Panc1 (cell line): ENCODE results near the gene RARB. TPM values are rescaled to one million over a fixed set of nuclear protein-coding genes. Genes with fewer than 3 reads are reported as not detected.

Experiments
- ATAC-seq: fragments of 200-7000 bp; cut with Tn5 transposase; 2 replicates; pipeline ENCODE4 v1.9.1; 2020; ENCODE audit warnings: mild to moderate bottlenecking, moderate library complexity
- BruUV-seq: library from RNA; stranded (reverse); fragments of 400-500 nt; replicated peaks from 2 replicates; lab custom pipeline; 2021; lab: Mats Ljungman, UMichigan
- CTCF ChIA-PET: fragments of 300-600 bp; sonication (Branson Sonifier 250); formaldehyde crosslinking; loops from one replicate; lab custom pipeline; 2022; ENCODE audit warnings: antibody characterized with exemption; lab: Charles Lee
- POLR2A ChIA-PET: fragments of 300-600 bp; sonication (Branson Sonifier 250); formaldehyde crosslinking; loops from one replicate; lab custom pipeline; 2022; ENCODE audit warnings: antibody characterized with exemption; lab: Charles Lee
- DNase-seq: peaks from one replicate; pipeline ENCODE4 v3.0.0-alpha.2; 2010; ENCODE audit warnings: low read depth, low spot score
- H3K27ac ChIP-seq: 2 replicates; pipeline ENCODE4 v1.5.1; 2011; ENCODE audit warnings: mild to moderate bottlenecking, low read length, inconsistent platforms
- H3K27me3 ChIP-seq: fragments of 200-500 bp; sonication (Bioruptor generic); 2 replicates; pipeline ENCODE4 v1.6.0; 2014; ENCODE audit warnings: low read length, inconsistent platforms; ENCODE audit not compliant: control insufficient read depth, insufficient read depth
- H3K36me3 ChIP-seq: fragments of 200-500 bp; sonication (Bioruptor generic); 2 replicates; pipeline ENCODE4 v1.5.1; 2014; ENCODE audit warnings: inconsistent platforms, mild to moderate bottlenecking, low read length, moderate library complexity; ENCODE audit not compliant: control insufficient read depth, insufficient read depth
- H3K4me1 ChIP-seq: 2 replicates; pipeline ENCODE4 v1.5.1; 2011; ENCODE audit warnings: inconsistent platforms, mild to moderate bottlenecking, low read length, moderate library complexity; ENCODE audit not compliant: control insufficient read depth, insufficient read depth
- H3K4me3 ChIP-seq, 2 experiments: 2 replicates each; pipeline ENCODE4 v1.5.1; 2011 to 2012; ENCODE audit warnings: low read depth in 2 of 2, low read length in 2 of 2, mild to moderate bottlenecking in 2 of 2, inconsistent platforms in 1 of 2, moderate library complexity in 1 of 2
- H3K9me3 ChIP-seq: fragments of 200-500 bp; sonication (Bioruptor generic); 2 replicates; pipeline ENCODE4 v1.5.1; 2014; ENCODE audit warnings: low read depth, mild to moderate bottlenecking, inconsistent platforms, low read length, moderate library complexity; ENCODE audit not compliant: control insufficient read depth, insufficient read depth
- POLR2AphosphoS5 ChIP-seq: IDR thresholded peaks from 2 replicates; pipeline ENCODE4 v1.6.1; 2012; ENCODE audit warnings: mild to moderate bottlenecking, low read depth, low read length, moderate library complexity
- SIN3A ChIP-seq: IDR thresholded peaks from 2 replicates; pipeline ENCODE4 v1.6.1; 2012; ENCODE audit warnings: low read depth, mild to moderate bottlenecking, low read length, moderate library complexity, borderline replicate concordance; ENCODE audit not compliant: insufficient read depth
- TCF7L2 ChIP-seq: IDR thresholded peaks from 2 replicates; pipeline ENCODE4 v1.6.1; 2011; ENCODE audit warnings: mild to moderate bottlenecking, low read depth, low read length, inconsistent platforms
- in situ Hi-C: cut with HindIII; loops from 2 replicates; pipeline ENCODE4 v1.10.0; 2016; ENCODE audit warnings: low sequenced_read_pairs, low pct_unique_long_range_greater_than_20kb
- intact Hi-C: fragments of 100-400 bp; cut with micrococcal nuclease; formaldehyde crosslinking; loops from one replicate; pipeline ENCODE4 v1.10.0; 2022; ENCODE audit not compliant: unreplicated experiment
- total RNA-seq: library from RNA; stranded (reverse); gene quantifications from one replicate; pipeline ENCODE4 v1.2.1, GENCODE V29; 2021; ENCODE audit not compliant: unreplicated experiment
- TF ChIP-seq, protein P1 (sequence below), 2 experiments: IDR thresholded peaks; 2 replicates each; pipeline ENCODE4 v1.6.1; 2011 to 2012; ENCODE audit warnings: low read depth in 2 of 2, control low read depth in 1 of 2, low read length in 1 of 2, mild to moderate bottlenecking in 1 of 2, moderate library complexity in 1 of 2; ENCODE audit not compliant: insufficient read depth in 1 of 2
- TF ChIP-seq, protein P2 (sequence below): fragments of 450-650 bp; IDR thresholded peaks from 2 replicates; pipeline ENCODE4 v1.5.1; 2017; ENCODE audit warnings: mild to moderate bottlenecking

RARB gene
- total RNA-seq, 1 experiment from 2014 or later: not detected

DNA sequence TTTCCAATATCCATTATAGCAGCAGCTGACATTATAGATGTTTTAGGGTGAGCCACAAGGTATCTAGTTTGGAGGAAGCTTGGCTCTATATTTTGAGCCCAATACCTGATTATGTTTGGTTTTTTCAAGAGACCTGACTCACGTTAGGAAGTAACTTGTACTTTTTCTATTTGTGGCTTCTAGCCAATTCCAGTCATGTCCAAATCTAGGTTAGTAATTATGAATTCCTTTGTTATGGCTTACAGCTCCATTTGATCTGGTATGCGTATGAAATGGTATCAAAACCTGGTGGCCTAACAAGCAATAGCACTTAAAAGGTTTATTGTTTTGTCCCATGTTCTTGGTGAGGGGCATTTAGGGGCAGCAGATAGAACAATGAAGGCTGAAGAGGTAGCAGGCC is 120.8 kb downstream of the RARB start:
- ATAC-seq: no peak
- Histone ChIP-seq H3K27ac (no peak overlapping the region), H3K27me3 (no peaks in the 10 kb centered on the region), H3K4me3 (no peak overlapping the region), H3K36me3 (no peaks in the 10 kb centered on the region), H3K9me3 (no peaks in the 10 kb centered on the region), H3K4me1 (no peaks in the 10 kb centered on the region)
- TF ChIP-seq TCF7L2 (no peak), POLR2AphosphoS5 (no peak)
- TF ChIP-seq, protein P1, sequence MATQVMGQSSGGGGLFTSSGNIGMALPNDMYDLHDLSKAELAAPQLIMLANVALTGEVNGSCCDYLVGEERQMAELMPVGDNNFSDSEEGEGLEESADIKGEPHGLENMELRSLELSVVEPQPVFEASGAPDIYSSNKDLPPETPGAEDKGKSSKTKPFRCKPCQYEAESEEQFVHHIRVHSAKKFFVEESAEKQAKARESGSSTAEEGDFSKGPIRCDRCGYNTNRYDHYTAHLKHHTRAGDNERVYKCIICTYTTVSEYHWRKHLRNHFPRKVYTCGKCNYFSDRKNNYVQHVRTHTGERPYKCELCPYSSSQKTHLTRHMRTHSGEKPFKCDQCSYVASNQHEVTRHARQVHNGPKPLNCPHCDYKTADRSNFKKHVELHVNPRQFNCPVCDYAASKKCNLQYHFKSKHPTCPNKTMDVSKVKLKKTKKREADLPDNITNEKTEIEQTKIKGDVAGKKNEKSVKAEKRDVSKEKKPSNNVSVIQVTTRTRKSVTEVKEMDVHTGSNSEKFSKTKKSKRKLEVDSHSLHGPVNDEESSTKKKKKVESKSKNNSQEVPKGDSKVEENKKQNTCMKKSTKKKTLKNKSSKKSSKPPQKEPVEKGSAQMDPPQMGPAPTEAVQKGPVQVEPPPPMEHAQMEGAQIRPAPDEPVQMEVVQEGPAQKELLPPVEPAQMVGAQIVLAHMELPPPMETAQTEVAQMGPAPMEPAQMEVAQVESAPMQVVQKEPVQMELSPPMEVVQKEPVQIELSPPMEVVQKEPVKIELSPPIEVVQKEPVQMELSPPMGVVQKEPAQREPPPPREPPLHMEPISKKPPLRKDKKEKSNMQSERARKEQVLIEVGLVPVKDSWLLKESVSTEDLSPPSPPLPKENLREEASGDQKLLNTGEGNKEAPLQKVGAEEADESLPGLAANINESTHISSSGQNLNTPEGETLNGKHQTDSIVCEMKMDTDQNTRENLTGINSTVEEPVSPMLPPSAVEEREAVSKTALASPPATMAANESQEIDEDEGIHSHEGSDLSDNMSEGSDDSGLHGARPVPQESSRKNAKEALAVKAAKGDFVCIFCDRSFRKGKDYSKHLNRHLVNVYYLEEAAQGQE (IDR thresholded peaks at IDR 0.05; ENCODE audit: insufficient read depth in 1 of 2, low read depth in 2 of 2, low read length in 1 of 2): no peak
- intact Hi-C loops (no loop called here), in situ Hi-C loops (no loop called here)
- ChIA-PET POLR2A (no interaction called here), CTCF (no interaction called here)
- no peak for DNase-seq
- BruUV-seq: no TSS peak

DNA sequence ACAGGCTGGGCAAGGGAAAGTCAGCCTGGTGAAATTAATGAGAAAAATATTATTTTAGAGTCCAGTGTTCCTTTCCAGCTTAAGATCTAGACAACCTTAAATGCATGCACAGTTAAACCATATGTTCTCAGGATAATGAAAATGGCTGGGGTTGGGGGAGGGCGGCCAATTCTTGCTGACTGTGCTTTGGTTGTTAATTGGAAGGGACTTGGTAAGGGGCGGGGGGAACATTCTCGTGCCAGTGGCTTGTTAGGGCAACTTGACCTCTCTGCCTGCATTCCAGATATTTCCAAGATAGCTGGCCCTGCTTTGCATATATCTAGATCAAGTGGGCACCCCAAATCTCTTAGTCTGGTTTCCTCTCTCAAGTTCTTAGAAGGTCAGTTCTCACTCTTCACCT is 124.2 kb downstream of the RARB start:
- no peak overlapping the region for H3K4me3 ChIP-seq
- H3K27ac ChIP-seq: no peak overlapping the region
- in situ Hi-C loops (no loop called here), intact Hi-C loops (no loop called here)
- H3K27me3 ChIP-seq: no peaks in the 10 kb centered on the region
- ChIA-PET CTCF (no interaction called here), POLR2A (no interaction called here)
- BruUV-seq: no TSS peak
- TF ChIP-seq, protein P1 (IDR thresholded peaks at IDR 0.05; ENCODE audit: insufficient read depth in 1 of 2, low read depth in 2 of 2, low read length in 1 of 2): no peak
- TF ChIP-seq, protein P2, sequence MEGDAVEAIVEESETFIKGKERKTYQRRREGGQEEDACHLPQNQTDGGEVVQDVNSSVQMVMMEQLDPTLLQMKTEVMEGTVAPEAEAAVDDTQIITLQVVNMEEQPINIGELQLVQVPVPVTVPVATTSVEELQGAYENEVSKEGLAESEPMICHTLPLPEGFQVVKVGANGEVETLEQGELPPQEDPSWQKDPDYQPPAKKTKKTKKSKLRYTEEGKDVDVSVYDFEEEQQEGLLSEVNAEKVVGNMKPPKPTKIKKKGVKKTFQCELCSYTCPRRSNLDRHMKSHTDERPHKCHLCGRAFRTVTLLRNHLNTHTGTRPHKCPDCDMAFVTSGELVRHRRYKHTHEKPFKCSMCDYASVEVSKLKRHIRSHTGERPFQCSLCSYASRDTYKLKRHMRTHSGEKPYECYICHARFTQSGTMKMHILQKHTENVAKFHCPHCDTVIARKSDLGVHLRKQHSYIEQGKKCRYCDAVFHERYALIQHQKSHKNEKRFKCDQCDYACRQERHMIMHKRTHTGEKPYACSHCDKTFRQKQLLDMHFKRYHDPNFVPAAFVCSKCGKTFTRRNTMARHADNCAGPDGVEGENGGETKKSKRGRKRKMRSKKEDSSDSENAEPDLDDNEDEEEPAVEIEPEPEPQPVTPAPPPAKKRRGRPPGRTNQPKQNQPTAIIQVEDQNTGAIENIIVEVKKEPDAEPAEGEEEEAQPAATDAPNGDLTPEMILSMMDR: no peak
- TF ChIP-seq TCF7L2 (no peak), POLR2AphosphoS5 (no peak), SIN3A (no peak)
- no peaks in the 10 kb centered on the region for H3K36me3 ChIP-seq
- ATAC-seq (no peak), DNase-seq (no peak)
- no peaks in the 10 kb centered on the region for H3K4me1 ChIP-seq
- H3K9me3 ChIP-seq: no peaks in the 10 kb centered on the region
